H1 (cell line): ENCODE results near the gene FAF2.

ENCODE experiments used
- CEBPB ChIP-seq: IDR thresholded peaks from 2 replicates; pipeline ENCODE4 v1.6.1; 2012; ENCODE audit warnings: low read depth, low read length
- CREB1 ChIP-seq: IDR thresholded peaks from 2 replicates; pipeline ENCODE4 v1.6.1; 2012; ENCODE audit warnings: inconsistent platforms
- EP300 ChIP-seq, 2 experiments: IDR thresholded peaks; 1 replicate in 1 of 2; 2 replicates in 1 of 2; pipeline ENCODE4 v1.6.1; 2011 to 2012; ENCODE audit warnings: low read depth in 2 of 2, low read length in 2 of 2, mild to moderate bottlenecking in 2 of 2, borderline replicate concordance in 1 of 2, inconsistent platforms in 1 of 2, moderate library complexity in 1 of 2
- EZH2 ChIP-seq: fragments of 200-600 bp; sonication (generic); IDR thresholded peaks from 2 replicates; pipeline ENCODE4 v1.7.1; 2012; ENCODE audit warnings: low read depth, mild to moderate bottlenecking, moderate library complexity, low read length, inconsistent platforms; ENCODE audit not compliant: severe bottlenecking
- GABPA ChIP-seq: IDR thresholded peaks from 2 replicates; pipeline ENCODE4 v1.6.1; 2011; ENCODE audit warnings: mild to moderate bottlenecking, low read length, moderate library complexity, borderline replicate concordance; ENCODE audit not compliant: insufficient read depth
- GTF2F1 ChIP-seq: IDR thresholded peaks from 2 replicates; pipeline ENCODE4 v1.6.1; 2012; ENCODE audit warnings: low read depth, low read length, improper control_type of control experiment, borderline replicate concordance
- HDAC6 ChIP-seq: IDR thresholded peaks from one replicate; pipeline ENCODE4 v1.7.1; 2012; ENCODE audit warnings: low read depth, mild to moderate bottlenecking, inconsistent platforms, low read length, moderate library complexity
- MAFK ChIP-seq: IDR thresholded peaks from 2 replicates; pipeline ENCODE4 v1.6.1; 2012; ENCODE audit warnings: low read depth, mild to moderate bottlenecking, improper control_type of control experiment, low read length
- POLR2A ChIP-seq, 2 experiments: IDR thresholded peaks; 1 replicate in 1 of 2; 2 replicates in 1 of 2; pipeline ENCODE4 v1.6.1; 2011; ENCODE audit warnings: low read depth in 2 of 2, low read length in 2 of 2, mild to moderate bottlenecking in 2 of 2; ENCODE audit errors: control extremely low read depth in 1 of 2
- POLR2AphosphoS5 ChIP-seq: IDR thresholded peaks from 2 replicates; pipeline ENCODE4 v1.6.1; 2011; ENCODE audit warnings: low read depth, low read length
- RFX5 ChIP-seq: IDR thresholded peaks from 2 replicates; pipeline ENCODE4 v1.6.1; 2011; ENCODE audit warnings: low read depth, low read length, improper control_type of control experiment, borderline replicate concordance
- SIN3A ChIP-seq, 2 experiments: IDR thresholded peaks in 1 of 2; conservative IDR thresholded peaks in 1 of 2; 2 replicates each; pipeline ENCODE4 v1.6.1; 2011 to 2012; ENCODE audit warnings: low read length in 2 of 2, improper control_type of control experiment in 1 of 2, low read depth in 1 of 2, mild to moderate bottlenecking in 1 of 2
- SP2 ChIP-seq: IDR thresholded peaks from 2 replicates; pipeline ENCODE4 v1.6.1; 2012; ENCODE audit warnings: mild to moderate bottlenecking, low read length, inconsistent platforms
- TF ChIP-seq, protein P1 (sequence below), 3 experiments: IDR thresholded peaks; 1 replicate in 2 of 3; 2 replicates in 1 of 3; pipeline versions ENCODE4 v1.5.1 to v1.6.1; 2011; ENCODE audit warnings: low read length in 3 of 3, mild to moderate bottlenecking in 3 of 3, inconsistent platforms in 2 of 3, low read depth in 1 of 3, moderate library complexity in 1 of 3; ENCODE audit not compliant: insufficient read depth in 1 of 3; ENCODE audit errors: control extremely low read depth in 1 of 3

GRCh38 chr5:176406436-176407052 is 41.6 kb upstream of the FAF2 start:
- TF ChIP-seq EP300 (IDR thresholded peaks at IDR 0.05; ENCODE audit: borderline replicate concordance in 1 of 2, low read depth in 2 of 2, low read length in 2 of 2) (no peak), RFX5 (no peak), SIN3A (conservative IDR thresholded peaks at IDR 0.05 in 1 of 2, IDR thresholded peaks at IDR 0.05 in 1 of 2; ENCODE audit: low read depth in 1 of 2, low read length in 2 of 2) (no peak), SP2 (no peak), POLR2A (IDR thresholded peaks at IDR 0.05; ENCODE audit: control extremely low read depth in 1 of 2, low read depth in 2 of 2, low read length in 2 of 2) (no peak), CEBPB (no peak), EZH2 (no peak), HDAC6 (no peak), POLR2AphosphoS5 (no peak), MAFK (no peak), GABPA (no peak), CREB1 (no peak), GTF2F1 (no peak)
- TF ChIP-seq, protein P1, sequence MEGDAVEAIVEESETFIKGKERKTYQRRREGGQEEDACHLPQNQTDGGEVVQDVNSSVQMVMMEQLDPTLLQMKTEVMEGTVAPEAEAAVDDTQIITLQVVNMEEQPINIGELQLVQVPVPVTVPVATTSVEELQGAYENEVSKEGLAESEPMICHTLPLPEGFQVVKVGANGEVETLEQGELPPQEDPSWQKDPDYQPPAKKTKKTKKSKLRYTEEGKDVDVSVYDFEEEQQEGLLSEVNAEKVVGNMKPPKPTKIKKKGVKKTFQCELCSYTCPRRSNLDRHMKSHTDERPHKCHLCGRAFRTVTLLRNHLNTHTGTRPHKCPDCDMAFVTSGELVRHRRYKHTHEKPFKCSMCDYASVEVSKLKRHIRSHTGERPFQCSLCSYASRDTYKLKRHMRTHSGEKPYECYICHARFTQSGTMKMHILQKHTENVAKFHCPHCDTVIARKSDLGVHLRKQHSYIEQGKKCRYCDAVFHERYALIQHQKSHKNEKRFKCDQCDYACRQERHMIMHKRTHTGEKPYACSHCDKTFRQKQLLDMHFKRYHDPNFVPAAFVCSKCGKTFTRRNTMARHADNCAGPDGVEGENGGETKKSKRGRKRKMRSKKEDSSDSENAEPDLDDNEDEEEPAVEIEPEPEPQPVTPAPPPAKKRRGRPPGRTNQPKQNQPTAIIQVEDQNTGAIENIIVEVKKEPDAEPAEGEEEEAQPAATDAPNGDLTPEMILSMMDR (IDR thresholded peaks at IDR 0.05; ENCODE audit: control extremely low read depth in 1 of 3, insufficient read depth in 1 of 3, low read depth in 1 of 3, low read length in 3 of 3) = no peak
